SK-N-SH (cell line): Measurements from ENCODE around the gene PWWP2B. TPM values are rescaled to one million over a fixed set of nuclear protein-coding genes. Genes with fewer than 3 reads are reported as not detected.

Source experiments
- CTCF ChIA-PET: fragments of 300-600, 350-600 bp; formaldehyde crosslinking; extraction: SDS; loops from one replicate; lab custom pipeline; 2021; lab: Yijun Ruan, JAX
- POLR2A ChIA-PET: fragments of 350-600 bp; sonication (Branson Sonifier 250); formaldehyde crosslinking; extraction: SDS; loops from one replicate; lab custom pipeline; 2020; ENCODE audit warnings: antibody characterized with exemption, inconsistent platforms; lab: Yijun Ruan, JAX
- DNase-seq: peaks from one replicate; pipeline ENCODE4 v3.0.0; 2012
- H2AFZ ChIP-seq: fragments of 200-600 bp; sonication (generic); 2 replicates; pipeline ENCODE4 v1.8.1; 2016; ENCODE audit warnings: antibody characterized with exemption, mild to moderate bottlenecking, low read depth
- H3F3A ChIP-seq: fragments of 200-600 bp; sonication (generic); replicated peaks from 2 replicates; pipeline ENCODE3; 2016; ENCODE audit warnings: antibody characterized with exemption, mild to moderate bottlenecking; ENCODE audit not compliant: insufficient read depth
- H3K27ac ChIP-seq, 2 experiments: fragments of 200-500 bp in 1 of 2; fragments of 200-600 bp in 1 of 2; sonication (Bioruptor generic) in 1 of 2; sonication (generic), shearing (Covaris generic) in 1 of 2; 2 replicates each; pipeline versions ENCODE4 v1.5.1 to v1.6.1; 2014 to 2016; ENCODE audit warnings: low read depth in 2 of 2, inconsistent platforms in 1 of 2, low read length in 1 of 2, mild to moderate bottlenecking in 1 of 2, mixed read lengths in 1 of 2
- H3K27me3 ChIP-seq: fragments of 200-600 bp; sonication (generic), shearing (Covaris generic); 2 replicates; pipeline ENCODE4 v1.6.1; 2016; ENCODE audit warnings: mixed run types; ENCODE audit not compliant: insufficient read depth
- H3K36me3 ChIP-seq, 2 experiments: fragments of 200-500 bp in 1 of 2; fragments of 200-600 bp in 1 of 2; sonication (Bioruptor generic) in 1 of 2; sonication (generic) in 1 of 2; replicated peaks in 1 of 2; 2 replicates each; pipeline versions ENCODE3 to v1.5.1; 2014 to 2016; ENCODE audit warnings: low read length in 1 of 2, mild to moderate bottlenecking in 1 of 2; ENCODE audit not compliant: insufficient read depth in 2 of 2, control insufficient read depth in 1 of 2
- H3K4me1 ChIP-seq, 2 experiments: fragments of 200-500 bp in 1 of 2; fragments of 200-600 bp in 1 of 2; sonication (Bioruptor generic) in 1 of 2; sonication (generic), shearing (Covaris generic) in 1 of 2; 2 replicates each; pipeline versions ENCODE4 v1.5.1 to v1.6.1; 2014 to 2016; ENCODE audit warnings: low read depth in 1 of 2, low read length in 1 of 2, mixed run types in 1 of 2; ENCODE audit not compliant: insufficient read depth in 2 of 2, control insufficient read depth in 1 of 2
- H3K4me2 ChIP-seq: fragments of 200-600 bp; sonication (generic), shearing (Covaris generic); 2 replicates; pipeline ENCODE4 v1.6.1; 2017; ENCODE audit warnings: mixed run types
- H3K4me3 ChIP-seq, 2 experiments: fragments of 200-500 bp in 1 of 2; fragments of 200-600 bp in 1 of 2; sonication (Bioruptor generic) in 1 of 2; sonication (generic), shearing (Covaris generic) in 1 of 2; 2 replicates each; pipeline versions ENCODE4 v1.5.1 to v1.8.1; 2014 to 2016; ENCODE audit warnings: low read depth in 2 of 2, inconsistent platforms in 1 of 2, low read length in 1 of 2, mild to moderate bottlenecking in 1 of 2, mixed read lengths in 1 of 2, moderate library complexity in 1 of 2
- H3K79me2 ChIP-seq: fragments of 200-600 bp; sonication (generic); 2 replicates; pipeline ENCODE4 v1.8.1; 2017; ENCODE audit warnings: mild to moderate bottlenecking; ENCODE audit not compliant: insufficient read depth
- H3K9ac ChIP-seq: fragments of 200-600 bp; sonication (generic); 2 replicates; pipeline ENCODE4 v1.6.1; 2017; ENCODE audit warnings: mixed run types
- H3K9me2 ChIP-seq: fragments of 200-600 bp; sonication (generic); 2 replicates; pipeline ENCODE4 v1.6.1; 2017; ENCODE audit warnings: mixed run types
- H3K9me3 ChIP-seq: fragments of 200-600 bp; sonication (generic); 2 replicates; pipeline ENCODE4 v1.6.1; 2017; ENCODE audit warnings: mixed run types, mild to moderate bottlenecking, moderate library complexity
- H4K20me1 ChIP-seq: fragments of 200-600 bp; sonication (generic); 2 replicates; pipeline ENCODE4 v1.6.1; 2017; ENCODE audit warnings: mild to moderate bottlenecking, mixed run types; ENCODE audit not compliant: insufficient read depth
- GATA2 ChIP-seq: sonication (generic); formaldehyde crosslinking; IDR thresholded peaks from 2 replicates; pipeline ENCODE4 v1.5.0; 2020; ENCODE audit warnings: mild to moderate bottlenecking, missing genetic modification reagents
- IRF3 ChIP-seq: fragments of 150-350 bp; IDR thresholded peaks from 2 replicates; pipeline ENCODE4 v1.6.1; 2016; ENCODE audit warnings: mild to moderate bottlenecking, low read depth, low read length
- JUND ChIP-seq: IDR thresholded peaks from 2 replicates; pipeline ENCODE4 v1.4.0; 2012
- NFIC ChIP-seq: IDR thresholded peaks from 2 replicates; pipeline ENCODE4 v1.4.0; 2012; ENCODE audit warnings: borderline replicate concordance
- RAD21 ChIP-seq: IDR thresholded peaks from 2 replicates; pipeline ENCODE4 v1.6.1; 2012; ENCODE audit warnings: mild to moderate bottlenecking, low read length
- RXRA ChIP-seq: IDR thresholded peaks from 2 replicates; pipeline ENCODE4 v1.4.0; 2012; ENCODE audit warnings: low read depth, mild to moderate bottlenecking, borderline replicate concordance
- SMC3 ChIP-seq: IDR thresholded peaks from 2 replicates; pipeline ENCODE4 v1.6.1; 2012; ENCODE audit warnings: low read depth, low read length, improper control_type of control experiment
- USF2 ChIP-seq: fragments of 150-350 bp; IDR thresholded peaks from 2 replicates; pipeline ENCODE4 v1.6.1; 2017; ENCODE audit warnings: antibody characterized with exemption, low read length, low read depth, borderline replicate concordance
- WGBS: methylation state at CpG from one replicate; pipeline ENCODE4 v1.1.6; 2017; ENCODE audit warnings: low lambda C conversion rate; 5-methylcytosine and 5-hydroxymethylcytosine counted together
- polyA plus RNA-seq, 3 experiments: library from polyadenylated mRNA; depleted of rRNA; stranded (reverse); fragments of >200 nt; gene quantifications; 2 replicates each; pipeline ENCODE4 v1.2.3, GENCODE V29; 2012
- TF ChIP-seq, protein P1 (sequence below): IDR thresholded peaks from 2 replicates; pipeline ENCODE4 v1.4.0; 2012; ENCODE audit warnings: low read depth
- TF ChIP-seq, protein P2 (sequence below): IDR thresholded peaks from 2 replicates; pipeline ENCODE4; 2012

The PWWP2B gene
- polyA plus RNA-seq, 1 of the 3 experiments (the other 2 are of a cell fraction) = 2.4 TPM

GRCh38 chr10:132453470-132453861 is 56.5 kb downstream of the PWWP2B start (continued):
- TF ChIP-seq IRF3 (no peak), GATA2 (CRISPR knock-in tag) (no peak), NFIC (no peak)

- Histone ChIP-seq H3K36me3 (no peaks in the 10 kb centered on the region), H3K9me3 (no peaks in the 10 kb centered on the region), H3K4me1 (peaks cover 0 to 14% of the 10 kb centered on the region in 2 experiments; a peak in 1 of 4 replicates), H3K27ac (no peak overlapping the region), H3K4me3 (no peak overlapping the region), H3K27me3 (no peaks in the 10 kb centered on the region), H3F3A (no peaks in the 10 kb centered on the region), H2AFZ (no peak overlapping the region), H3K79me2 (no peaks in the 10 kb centered on the region), H3K4me2 (no peak overlapping the region), H3K9ac (no peak overlapping the region), H4K20me1 (no peaks in the 10 kb centered on the region), H3K9me2 (no peaks in the 10 kb centered on the region)
- CTCF ChIA-PET = interaction anchor here (0.6 to 2.3 kb wide), 17 partner anchors 8 to 342 kb away, joined by 3 to 7 read pairs (median 4); no protein-coding TSS in a partner anchor
- POLR2A ChIA-PET = no interaction called here
- TF ChIP-seq RXRA = no peak
- TF ChIP-seq, protein P1, sequence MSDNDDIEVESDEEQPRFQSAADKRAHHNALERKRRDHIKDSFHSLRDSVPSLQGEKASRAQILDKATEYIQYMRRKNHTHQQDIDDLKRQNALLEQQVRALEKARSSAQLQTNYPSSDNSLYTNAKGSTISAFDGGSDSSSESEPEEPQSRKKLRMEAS = no peak
- no peak for TF ChIP-seq JUND
- no peak for TF ChIP-seq USF2
- TF ChIP-seq, protein P2, sequence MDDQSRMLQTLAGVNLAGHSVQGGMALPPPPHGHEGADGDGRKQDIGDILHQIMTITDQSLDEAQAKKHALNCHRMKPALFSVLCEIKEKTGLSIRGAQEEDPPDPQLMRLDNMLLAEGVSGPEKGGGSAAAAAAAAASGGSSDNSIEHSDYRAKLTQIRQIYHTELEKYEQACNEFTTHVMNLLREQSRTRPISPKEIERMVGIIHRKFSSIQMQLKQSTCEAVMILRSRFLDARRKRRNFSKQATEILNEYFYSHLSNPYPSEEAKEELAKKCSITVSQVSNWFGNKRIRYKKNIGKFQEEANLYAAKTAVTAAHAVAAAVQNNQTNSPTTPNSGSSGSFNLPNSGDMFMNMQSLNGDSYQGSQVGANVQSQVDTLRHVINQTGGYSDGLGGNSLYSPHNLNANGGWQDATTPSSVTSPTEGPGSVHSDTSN = no peak
- no peak for TF ChIP-seq GATA2 (CRISPR knock-in tag)
- TF ChIP-seq NFIC = no peak
- TF ChIP-seq SMC3 = no peak
- TF ChIP-seq RAD21 = no peak
- 87% methylated on average over 18 of the region's 30 CpGs for WGBS
- no peak for DNase-seq
These were observed 57.5 kb downstream of the PWWP2B start for GRCh38 chr10:132454296-132455198.
